Hematopoietic multipotent progenitor cell treated with erythropoietin and hydrocortisone succinate and interleukin-3 and kit ligand, for 4 days (in vitro differentiated cells): ENCODE measurements around the gene RPL4.
A peak's percentile ranks its signal among the peaks of the same experiment; 100 is the strongest.
"Not testable (repeated sequence)": the region's sequence is repeated elsewhere in the genome, so short reads cannot be mapped to it uniquely, and the experiment has no call there.

Experiments
- DNase-seq: peaks from one replicate; pipeline ENCODE4 v3.0.0-alpha.2; 2015

The RPL4 gene

GRCh38 chr15:66489179-66489791 lies 15.4 kb downstream of the RPL4 start:
- no peak for DNase-seq

GRCh38 chr15:66488525-66488924 lies 16.1 kb downstream of the RPL4 start:
- DNase-seq = no peak

- DNase-seq = no peak
Observed at GRCh38 chr15:66486887-66487286, 17.8 kb downstream of the RPL4 start.

- no peak for DNase-seq
Observed at GRCh38 chr15:66484539-66485112, 20.0 kb downstream of the RPL4 start.

GRCh38 chr15:66483131-66483566 lies 21.5 kb downstream of the RPL4 start:
- DNase-seq = peak; percentile 71

- DNase-seq = no peak
Observed at GRCh38 chr15:66482539-66482938, 22.1 kb downstream of the RPL4 start.

- peak; percentile 73 for DNase-seq
Observed at GRCh38 chr15:66481107-66481856, 23.4 kb downstream of the RPL4 start.

- no peak for DNase-seq
Observed at GRCh38 chr15:66480267-66480666, 24.4 kb downstream of the RPL4 start.

GRCh38 chr15:66477011-66477410 lies 27.6 kb downstream of the RPL4 start:
- no peak for DNase-seq

- DNase-seq = no peak
Observed at GRCh38 chr15:66476535-66476934, 28.1 kb downstream of the RPL4 start.

GRCh38 chr15:66474963-66475362 lies 29.7 kb downstream of the RPL4 start:
- no peak for DNase-seq

- DNase-seq = no peak
Observed at GRCh38 chr15:66474135-66474534, 30.5 kb downstream of the RPL4 start.

GRCh38 chr15:66472176-66472999 lies 32.3 kb downstream of the RPL4 start:
- peak; percentile 63 for DNase-seq

- not testable (repeated sequence) for DNase-seq
Observed at GRCh38 chr15:66470825-66471224, 33.8 kb downstream of the RPL4 start.

GRCh38 chr15:66467162-66468040 lies 37.3 kb downstream of the RPL4 start:
- DNase-seq = not testable (repeated sequence)

- DNase-seq = not testable (repeated sequence)
Observed at GRCh38 chr15:66465294-66465693, 39.4 kb downstream of the RPL4 start.

GRCh38 chr15:66462627-66463026 lies 42.0 kb downstream of the RPL4 start:
- no peak for DNase-seq

GRCh38 chr15:66461917-66462316 lies 42.7 kb downstream of the RPL4 start:
- no peak for DNase-seq

GRCh38 chr15:66461294-66461693 lies 43.4 kb downstream of the RPL4 start:
- DNase-seq = not testable (repeated sequence)

- DNase-seq = no peak
Observed at GRCh38 chr15:66459818-66460615, 44.6 kb downstream of the RPL4 start.

- DNase-seq = no peak
Observed at GRCh38 chr15:66456211-66456610, 48.4 kb downstream of the RPL4 start.
